CD4-positive, alpha-beta T cell treated with Interleukin-12 subunit alpha and Interleukin-12 subunit beta, for 1 hour (primary cell): ENCODE data around the gene SLC6A12.

Source experiments
- DNase-seq: peaks from one replicate; pipeline ENCODE4 v3.0.0-alpha.2; 2020

SLC6A12 gene

GRCh38 chr12:213527-213932 lies 427 bp downstream of the SLC6A12 start:
- DNase-seq: no peak

- no peak for DNase-seq
Measured at GRCh38 chr12:212715-213526, 1.0 kb downstream of the SLC6A12 start.

GRCh38 chr12:212415-212714 lies 1.6 kb downstream of the SLC6A12 start:
- no peak for DNase-seq

- no peak for DNase-seq
Measured at GRCh38 chr12:211639-212414, 2.1 kb downstream of the SLC6A12 start.

GRCh38 chr12:211142-211465 lies 2.9 kb downstream of the SLC6A12 start:
- DNase-seq: no peak

GRCh38 chr12:210277-211141 lies 3.4 kb downstream of the SLC6A12 start:
- DNase-seq: no peak

- no peak for DNase-seq
Measured at GRCh38 chr12:209851-210250, 4.1 kb downstream of the SLC6A12 start.

- no peak for DNase-seq
Measured at GRCh38 chr12:209246-209645, 4.7 kb downstream of the SLC6A12 start.

- no peak for DNase-seq
Measured at GRCh38 chr12:208813-209212, 5.1 kb downstream of the SLC6A12 start.

- no peak for DNase-seq
Measured at GRCh38 chr12:207804-208203, 6.2 kb downstream of the SLC6A12 start.

- DNase-seq: no peak
Measured at GRCh38 chr12:206746-207440, 7.1 kb downstream of the SLC6A12 start.

- no peak for DNase-seq
Measured at GRCh38 chr12:205026-205425, 8.9 kb downstream of the SLC6A12 start.

- DNase-seq: no peak
Measured at GRCh38 chr12:204261-204678, 9.7 kb downstream of the SLC6A12 start.

- DNase-seq: no peak
Measured at GRCh38 chr12:203462-204260, 10.3 kb downstream of the SLC6A12 start.

GRCh38 chr12:203074-203461 lies 10.9 kb downstream of the SLC6A12 start:
- DNase-seq: no peak

- no peak for DNase-seq
Measured at GRCh38 chr12:202081-202731, 11.8 kb downstream of the SLC6A12 start.

GRCh38 chr12:201361-201760 lies 12.6 kb downstream of the SLC6A12 start:
- DNase-seq: no peak

GRCh38 chr12:198705-199104 lies 15.3 kb downstream of the SLC6A12 start:
- DNase-seq: no peak

- DNase-seq: no peak
Measured at GRCh38 chr12:197911-198695, 15.9 kb downstream of the SLC6A12 start.

- no peak for DNase-seq
Measured at GRCh38 chr12:197347-197746, 16.6 kb downstream of the SLC6A12 start.

- no peak for DNase-seq
Measured at GRCh38 chr12:196436-196835, 17.5 kb downstream of the SLC6A12 start.
